GM19372 (cell line): ENCODE measurements around the gene SLC35G3.
"Not testable (repeated sequence)": the region's sequence is repeated elsewhere in the genome, so short reads cannot be mapped to it uniquely, and the experiment has no call there.

ENCODE experiments used
- ATAC-seq: cut with Tn5 transposase; IDR thresholded peaks from one replicate; pipeline ENCODE4 v1.9.1; 2021; ENCODE audit warnings: mild to moderate bottlenecking, low read depth, moderate library complexity; ENCODE audit not compliant: unreplicated experiment

SLC35G3 gene

DNA sequence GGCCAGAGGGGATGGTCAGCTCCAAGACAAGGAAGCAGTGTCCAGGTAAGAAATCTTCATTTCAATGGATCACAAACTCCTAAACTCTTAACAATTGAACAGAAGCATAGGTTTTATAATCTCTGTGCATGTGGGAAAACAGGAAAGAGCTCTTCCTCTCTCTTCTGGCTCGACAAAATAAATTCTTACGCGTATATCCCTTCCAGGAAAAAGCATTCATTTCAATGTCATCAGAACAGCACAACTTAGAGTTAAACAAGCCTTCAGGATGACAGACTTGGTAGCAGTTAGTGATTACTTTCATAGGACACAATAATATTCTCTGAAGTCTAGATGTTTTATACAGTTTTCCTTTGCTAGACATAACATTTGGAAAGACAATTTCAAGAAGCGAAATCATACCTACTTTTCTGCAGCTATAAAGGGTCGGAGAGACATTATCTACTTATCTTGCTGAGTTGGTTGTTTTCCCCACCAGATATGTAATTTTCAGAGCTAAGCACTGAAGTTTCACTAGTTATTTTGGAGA, 19.3 kb upstream of the SLC35G3 start:
- ATAC-seq = no peak

DNA sequence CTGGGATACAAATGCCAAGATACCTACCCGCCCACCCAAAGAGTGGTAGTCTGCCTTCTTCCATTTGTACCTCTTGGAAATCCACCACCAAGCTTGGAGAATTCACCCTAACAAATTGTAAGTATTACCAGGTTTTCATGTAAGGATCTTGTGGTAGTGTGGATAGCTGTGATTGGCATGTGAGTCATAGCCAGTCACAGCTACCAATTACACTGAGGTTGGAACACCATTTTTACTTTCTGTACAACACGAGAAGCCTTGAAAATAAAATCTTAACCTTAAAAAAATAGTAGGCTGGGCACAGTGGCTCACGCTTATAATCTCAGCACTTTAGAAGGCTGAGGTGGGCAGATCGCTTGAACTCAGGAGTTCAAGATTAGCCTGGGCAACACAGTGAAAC, 18.5 kb upstream of the SLC35G3 start:
- no peak for ATAC-seq

DNA sequence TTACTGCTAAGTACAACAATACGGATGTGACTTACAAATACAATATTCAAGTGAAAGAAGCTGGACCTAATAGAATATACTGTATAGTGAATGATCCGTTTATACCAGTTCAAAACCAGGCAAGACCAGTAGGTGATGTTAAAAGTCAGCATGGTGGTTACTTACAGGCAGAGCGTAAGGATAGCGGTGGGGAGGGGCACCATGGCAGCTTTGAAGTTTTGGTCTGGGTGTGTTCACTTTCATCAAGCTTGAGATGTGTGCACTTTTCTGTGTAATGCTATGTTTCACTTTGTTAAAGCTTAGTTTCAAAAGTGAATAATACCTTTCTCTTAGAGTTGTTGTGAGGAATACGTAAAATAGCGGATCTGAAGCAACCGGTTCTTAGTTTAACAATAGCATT, 16.5 kb upstream of the SLC35G3 start:
- ATAC-seq = no peak

- not testable (repeated sequence) for ATAC-seq
These were observed 8.4 kb upstream of the SLC35G3 start for GRCh38 chr17:35202582-35202981.

DNA sequence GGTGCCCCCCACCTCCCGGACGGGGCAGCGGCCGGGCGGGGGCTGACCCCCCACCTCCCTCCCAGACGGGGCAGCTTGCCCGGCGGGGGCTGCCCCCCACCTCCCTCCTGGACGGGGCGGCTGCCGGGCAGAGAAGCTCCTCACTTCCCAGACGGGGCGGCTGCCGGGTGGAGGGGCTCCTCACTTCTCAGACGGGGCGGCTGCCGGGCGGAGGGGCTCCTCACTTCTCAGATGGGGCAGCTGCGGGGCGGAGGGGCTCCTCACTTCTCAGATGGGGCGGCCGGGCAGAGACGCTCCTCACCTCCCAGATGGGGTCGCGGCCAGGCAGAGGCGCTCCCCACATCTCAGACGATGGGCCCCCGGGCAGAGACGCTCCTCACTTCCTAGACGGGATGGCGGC, 869 bp upstream of the SLC35G3 start:
- not testable (repeated sequence) for ATAC-seq

- no peak for ATAC-seq
These were observed 1.5 kb downstream of the SLC35G3 start for GRCh38 chr17:35192708-35193107.

GRCh38 chr17:35191001-35191695, 3.0 kb downstream of the SLC35G3 start:
- no peak for ATAC-seq

DNA sequence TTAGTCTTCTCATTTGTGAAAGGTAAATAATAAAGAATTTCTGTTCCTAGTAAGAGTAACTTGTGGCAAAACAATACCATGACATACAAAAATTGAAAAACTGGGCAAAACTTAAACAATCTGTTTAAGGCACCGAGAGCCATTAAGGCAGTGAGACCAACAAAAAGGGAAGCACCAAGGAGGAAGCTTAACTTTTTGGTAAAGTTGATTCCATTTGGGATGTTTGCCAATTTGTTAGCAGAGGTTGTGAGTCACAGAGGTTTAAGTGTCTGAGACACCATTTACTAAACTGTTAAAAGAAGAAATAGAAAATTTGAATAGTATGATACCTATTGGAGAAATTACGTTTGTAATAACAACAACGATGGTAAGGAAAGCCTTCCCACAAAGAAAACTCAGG, 4.9 kb downstream of the SLC35G3 start:
- no peak for ATAC-seq

GRCh38 chr17:35188111-35188510, 6.1 kb downstream of the SLC35G3 start:
- ATAC-seq = no peak

DNA sequence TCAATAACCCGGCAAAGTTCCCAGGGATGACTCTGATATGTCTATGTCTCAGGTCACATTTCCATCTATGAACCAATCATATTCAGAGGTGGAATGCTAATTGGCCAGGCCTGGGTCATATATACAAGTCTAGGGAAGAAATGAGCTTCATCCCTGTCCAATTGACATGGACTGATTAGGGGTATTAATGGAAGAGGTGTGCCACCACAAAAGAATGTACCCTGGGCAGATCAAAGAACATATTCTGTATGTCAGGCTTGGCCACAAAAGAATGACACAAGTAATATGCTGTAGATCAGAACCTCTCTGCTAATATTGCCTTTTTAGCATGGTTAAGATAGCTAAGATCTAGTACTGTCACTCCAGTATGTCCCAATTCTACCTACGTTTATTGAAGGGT, 6.7 kb downstream of the SLC35G3 start:
- ATAC-seq = no peak

DNA sequence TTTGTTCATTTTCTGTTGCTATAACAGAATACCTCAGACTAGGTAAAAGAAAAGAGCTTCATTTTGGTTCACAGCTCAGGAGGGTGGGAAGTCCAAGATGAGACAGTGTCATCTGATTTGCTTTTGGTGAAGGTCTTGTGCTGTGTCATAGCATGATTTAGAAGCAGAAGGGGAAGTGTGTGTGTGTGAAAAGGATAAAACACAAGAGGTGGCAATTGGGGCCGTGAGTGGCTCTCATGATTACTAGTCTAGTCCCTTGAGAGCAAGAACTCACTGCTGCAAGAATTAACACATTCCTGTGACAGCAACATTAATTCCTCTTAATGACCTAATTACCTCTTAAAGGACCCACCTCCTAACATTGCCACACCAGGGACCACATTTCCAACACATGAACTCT, 8.3 kb downstream of the SLC35G3 start:
- no peak for ATAC-seq

- ATAC-seq = no peak
These were observed 9.9 kb downstream of the SLC35G3 start for GRCh38 chr17:35184274-35184673.

GRCh38 chr17:35183332-35183731, 10.9 kb downstream of the SLC35G3 start:
- no peak for ATAC-seq

GRCh38 chr17:35179379-35179778, 14.8 kb downstream of the SLC35G3 start:
- not testable (repeated sequence) for ATAC-seq

- no peak for ATAC-seq
These were observed 17.3 kb downstream of the SLC35G3 start for GRCh38 chr17:35176897-35177296.

GRCh38 chr17:35175638-35176415, 18.4 kb downstream of the SLC35G3 start:
- ATAC-seq = no peak

DNA sequence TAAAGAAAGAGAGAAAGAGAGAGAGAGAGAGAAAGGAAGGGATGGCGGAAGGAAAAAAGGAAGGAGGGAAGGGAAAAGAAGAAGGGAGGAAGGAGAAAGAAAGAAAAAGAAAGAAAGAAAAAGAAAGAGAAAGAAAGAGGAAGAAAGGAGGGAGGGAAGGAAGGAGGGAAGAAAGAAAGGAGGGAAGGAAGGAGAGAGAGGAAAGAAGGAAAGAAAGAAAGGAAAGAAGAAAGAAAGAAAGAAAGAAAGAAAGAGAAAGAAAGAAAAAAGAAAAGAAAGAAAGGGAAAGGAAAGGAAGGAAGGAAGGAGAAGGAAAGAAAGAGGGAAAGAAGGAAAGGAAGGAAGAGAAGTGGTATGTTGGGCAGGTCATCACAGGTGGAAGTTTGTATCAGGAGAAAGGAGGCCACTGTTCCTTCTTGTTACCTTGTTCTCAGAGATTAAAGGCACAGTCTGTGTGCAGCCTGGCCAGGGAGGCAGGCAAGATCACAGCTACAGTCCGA, 19.3 kb downstream of the SLC35G3 start:
- ATAC-seq = no peak

- not testable (repeated sequence) for ATAC-seq
These were observed 21.9 kb downstream of the SLC35G3 start for GRCh38 chr17:35172321-35172720.

- ATAC-seq = no peak
These were observed 22.4 kb downstream of the SLC35G3 start for GRCh38 chr17:35171834-35172233.

DNA sequence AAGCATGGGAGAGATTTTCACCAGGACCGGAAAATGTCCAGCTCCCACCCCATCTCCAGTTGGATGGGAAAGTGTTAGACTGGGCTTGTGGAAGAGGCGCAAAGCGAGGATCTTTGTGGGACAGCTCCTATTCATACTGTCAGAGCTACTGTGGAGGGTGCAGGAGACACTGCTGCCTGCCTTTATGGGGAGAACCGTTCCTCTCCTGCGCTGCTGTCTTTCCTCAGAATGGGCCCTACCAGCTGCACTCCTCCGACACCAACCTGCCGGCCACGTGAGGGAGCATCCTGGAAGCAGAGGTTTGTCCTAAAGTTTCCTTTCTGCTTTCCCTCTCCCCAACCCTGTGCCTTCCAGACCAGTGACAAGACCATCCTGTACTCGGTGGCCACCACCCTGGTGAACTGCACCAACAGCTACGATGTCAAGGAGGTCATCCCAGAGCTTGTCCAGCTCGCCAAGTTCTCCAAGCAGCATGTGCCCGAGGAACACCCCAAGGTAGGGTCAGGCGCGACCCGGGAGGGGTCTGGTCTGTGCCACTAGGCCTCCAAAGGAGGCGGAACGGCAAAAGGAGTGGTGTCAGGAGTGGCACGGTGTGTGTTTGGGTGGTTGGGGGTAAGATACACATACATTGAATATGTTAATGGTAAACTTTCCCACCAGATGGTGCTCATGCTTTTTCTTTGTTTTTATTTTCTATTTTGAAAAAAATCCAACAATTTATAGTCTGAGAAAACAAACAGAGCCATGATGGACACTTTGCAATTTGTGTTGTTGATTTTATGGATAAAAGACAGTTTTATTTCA, 23.0 kb downstream of the SLC35G3 start:
- ATAC-seq = no peak

- no peak for ATAC-seq
These were observed 24.3 kb downstream of the SLC35G3 start for GRCh38 chr17:35169835-35170363.
